Measurements from ENCODE around the gene CAMTA2. TPM values are rescaled to one million over a fixed set of nuclear protein-coding genes. Genes with fewer than 3 reads are reported as not detected.

CAMTA2 gene
- total and polyA plus RNA-seq, 9 of the 15 experiments (the other 6 are each of a cell fraction or from before 2014, with no cell fraction given) = 0.24 to 25.1 (median 6.3) TPM

DNA sequence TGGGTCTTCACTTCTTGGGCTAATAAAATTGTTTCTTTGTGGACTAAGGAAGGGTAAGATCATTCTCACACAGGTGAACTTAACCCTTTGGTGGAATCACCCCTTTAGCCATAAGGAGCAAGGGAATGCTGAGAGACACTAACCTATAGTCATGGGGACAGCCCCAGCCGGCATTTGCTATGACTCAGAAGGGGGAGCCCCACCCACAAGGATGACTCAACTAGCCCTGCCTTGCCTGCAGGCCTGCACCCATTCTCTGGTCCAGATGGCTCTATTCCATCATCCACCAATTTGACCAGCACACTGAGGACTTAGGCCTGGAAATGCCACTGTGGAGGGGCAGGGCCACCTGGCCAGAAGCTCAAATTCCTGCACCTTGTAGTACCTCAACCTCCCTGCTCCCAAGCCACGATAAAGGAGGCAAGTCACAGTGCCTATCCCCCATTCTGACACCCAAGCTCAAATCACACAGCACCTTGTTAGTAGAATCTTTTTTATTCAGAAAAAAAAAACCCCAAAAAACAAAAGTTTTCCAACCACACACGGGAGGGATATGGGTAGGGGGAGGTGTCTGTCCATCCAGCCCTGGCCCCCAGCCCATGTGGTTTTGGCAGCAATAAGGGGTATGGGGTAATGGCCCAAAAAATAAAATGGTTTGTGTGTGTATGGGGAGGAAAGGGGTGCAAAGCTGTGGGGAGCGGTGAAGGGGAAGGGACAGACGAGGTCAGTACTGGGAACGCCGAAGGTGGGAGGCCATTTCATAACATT, 42.1 kb downstream of the CAMTA2 start (continued):
- no peak for TF ChIP-seq ZNF445 (CRISPR knock-in tag; IDR thresholded peaks at IDR 0.05; ENCODE audit: low read depth)
- TF ChIP-seq RBM15 (IDR thresholded peaks at IDR 0.05; ENCODE audit: insufficient read depth, low read length) = no peak
- no peak for TF ChIP-seq TCF3 (CRISPR knock-in tag; IDR thresholded peaks at IDR 0.05)
- TF ChIP-seq, protein P1, sequence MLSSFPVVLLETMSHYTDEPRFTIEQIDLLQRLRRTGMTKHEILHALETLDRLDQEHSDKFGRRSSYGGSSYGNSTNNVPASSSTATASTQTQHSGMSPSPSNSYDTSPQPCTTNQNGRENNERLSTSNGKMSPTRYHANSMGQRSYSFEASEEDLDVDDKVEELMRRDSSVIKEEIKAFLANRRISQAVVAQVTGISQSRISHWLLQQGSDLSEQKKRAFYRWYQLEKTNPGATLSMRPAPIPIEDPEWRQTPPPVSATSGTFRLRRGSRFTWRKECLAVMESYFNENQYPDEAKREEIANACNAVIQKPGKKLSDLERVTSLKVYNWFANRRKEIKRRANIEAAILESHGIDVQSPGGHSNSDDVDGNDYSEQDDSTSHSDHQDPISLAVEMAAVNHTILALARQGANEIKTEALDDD (IDR thresholded peaks at IDR 0.05) = peak; percentile 59
- peak; percentile 67 for TF ChIP-seq CCNT2 (IDR thresholded peaks at IDR 0.05; ENCODE audit: borderline replicate concordance, extremely low read depth, insufficient read length, low read depth, low read length)
- TF ChIP-seq, protein P2, sequence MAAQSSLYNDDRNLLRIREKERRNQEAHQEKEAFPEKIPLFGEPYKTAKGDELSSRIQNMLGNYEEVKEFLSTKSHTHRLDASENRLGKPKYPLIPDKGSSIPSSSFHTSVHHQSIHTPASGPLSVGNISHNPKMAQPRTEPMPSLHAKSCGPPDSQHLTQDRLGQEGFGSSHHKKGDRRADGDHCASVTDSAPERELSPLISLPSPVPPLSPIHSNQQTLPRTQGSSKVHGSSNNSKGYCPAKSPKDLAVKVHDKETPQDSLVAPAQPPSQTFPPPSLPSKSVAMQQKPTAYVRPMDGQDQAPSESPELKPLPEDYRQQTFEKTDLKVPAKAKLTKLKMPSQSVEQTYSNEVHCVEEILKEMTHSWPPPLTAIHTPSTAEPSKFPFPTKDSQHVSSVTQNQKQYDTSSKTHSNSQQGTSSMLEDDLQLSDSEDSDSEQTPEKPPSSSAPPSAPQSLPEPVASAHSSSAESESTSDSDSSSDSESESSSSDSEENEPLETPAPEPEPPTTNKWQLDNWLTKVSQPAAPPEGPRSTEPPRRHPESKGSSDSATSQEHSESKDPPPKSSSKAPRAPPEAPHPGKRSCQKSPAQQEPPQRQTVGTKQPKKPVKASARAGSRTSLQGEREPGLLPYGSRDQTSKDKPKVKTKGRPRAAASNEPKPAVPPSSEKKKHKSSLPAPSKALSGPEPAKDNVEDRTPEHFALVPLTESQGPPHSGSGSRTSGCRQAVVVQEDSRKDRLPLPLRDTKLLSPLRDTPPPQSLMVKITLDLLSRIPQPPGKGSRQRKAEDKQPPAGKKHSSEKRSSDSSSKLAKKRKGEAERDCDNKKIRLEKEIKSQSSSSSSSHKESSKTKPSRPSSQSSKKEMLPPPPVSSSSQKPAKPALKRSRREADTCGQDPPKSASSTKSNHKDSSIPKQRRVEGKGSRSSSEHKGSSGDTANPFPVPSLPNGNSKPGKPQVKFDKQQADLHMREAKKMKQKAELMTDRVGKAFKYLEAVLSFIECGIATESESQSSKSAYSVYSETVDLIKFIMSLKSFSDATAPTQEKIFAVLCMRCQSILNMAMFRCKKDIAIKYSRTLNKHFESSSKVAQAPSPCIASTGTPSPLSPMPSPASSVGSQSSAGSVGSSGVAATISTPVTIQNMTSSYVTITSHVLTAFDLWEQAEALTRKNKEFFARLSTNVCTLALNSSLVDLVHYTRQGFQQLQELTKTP (IDR thresholded peaks at IDR 0.05; ENCODE audit: low read depth in 1 of 2, partially characterized antibody in 2 of 2) = peak in 1 of 2 experiments; percentile 24
- TF ChIP-seq ZBED1 (IDR thresholded peaks at IDR 0.05) = peak; percentile 47; the same call in 1 of the 2 replicates
- TF ChIP-seq TRIM24 (IDR thresholded peaks at IDR 0.05) = no peak
- no peak for TF ChIP-seq NR3C1 (CRISPR knock-in tag; IDR thresholded peaks at IDR 0.05)
- TF ChIP-seq JUN (IDR thresholded peaks at IDR 0.05; ENCODE audit: borderline replicate concordance, low read depth, low read length) = peak; percentile 93
- TF ChIP-seq JUN (CRISPR knock-in tag; IDR thresholded peaks at IDR 0.05; ENCODE audit: borderline replicate concordance) = no peak
- no peak for TF ChIP-seq HNRNPL (IDR thresholded peaks at IDR 0.05; ENCODE audit: low read depth, low read length)
- TF ChIP-seq RCOR1 (IDR thresholded peaks at IDR 0.05; ENCODE audit: borderline replicate concordance in 1 of 2, low read depth in 2 of 2, low read length in 2 of 2) = peak in 1 of 2 experiments; percentile 52; a peak in 1 of 4 replicates
- TF ChIP-seq, protein P3, sequence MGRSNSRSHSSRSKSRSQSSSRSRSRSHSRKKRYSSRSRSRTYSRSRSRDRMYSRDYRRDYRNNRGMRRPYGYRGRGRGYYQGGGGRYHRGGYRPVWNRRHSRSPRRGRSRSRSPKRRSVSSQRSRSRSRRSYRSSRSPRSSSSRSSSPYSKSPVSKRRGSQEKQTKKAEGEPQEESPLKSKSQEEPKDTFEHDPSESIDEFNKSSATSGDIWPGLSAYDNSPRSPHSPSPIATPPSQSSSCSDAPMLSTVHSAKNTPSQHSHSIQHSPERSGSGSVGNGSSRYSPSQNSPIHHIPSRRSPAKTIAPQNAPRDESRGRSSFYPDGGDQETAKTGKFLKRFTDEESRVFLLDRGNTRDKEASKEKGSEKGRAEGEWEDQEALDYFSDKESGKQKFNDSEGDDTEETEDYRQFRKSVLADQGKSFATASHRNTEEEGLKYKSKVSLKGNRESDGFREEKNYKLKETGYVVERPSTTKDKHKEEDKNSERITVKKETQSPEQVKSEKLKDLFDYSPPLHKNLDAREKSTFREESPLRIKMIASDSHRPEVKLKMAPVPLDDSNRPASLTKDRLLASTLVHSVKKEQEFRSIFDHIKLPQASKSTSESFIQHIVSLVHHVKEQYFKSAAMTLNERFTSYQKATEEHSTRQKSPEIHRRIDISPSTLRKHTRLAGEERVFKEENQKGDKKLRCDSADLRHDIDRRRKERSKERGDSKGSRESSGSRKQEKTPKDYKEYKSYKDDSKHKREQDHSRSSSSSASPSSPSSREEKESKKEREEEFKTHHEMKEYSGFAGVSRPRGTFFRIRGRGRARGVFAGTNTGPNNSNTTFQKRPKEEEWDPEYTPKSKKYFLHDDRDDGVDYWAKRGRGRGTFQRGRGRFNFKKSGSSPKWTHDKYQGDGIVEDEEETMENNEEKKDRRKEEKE (IDR thresholded peaks at IDR 0.05; ENCODE audit: borderline replicate concordance in 1 of 2, control insufficient read depth in 1 of 2, low read depth in 2 of 2, low read length in 1 of 2) = no peak
- peak; percentile 23; the same call in 1 of the 2 replicates for TF ChIP-seq MAFK (IDR thresholded peaks at IDR 0.05; ENCODE audit: low read length)
- TF ChIP-seq POLR2B (IDR thresholded peaks at IDR 0.05; ENCODE audit: low read depth, partially characterized antibody) = peak; percentile 26
- no peak for TF ChIP-seq GATAD2A (IDR thresholded peaks at IDR 0.05)
- TF ChIP-seq SMARCE1 (IDR thresholded peaks at IDR 0.05) = peak; percentile 60
- no peak for TF ChIP-seq ZNF444 (CRISPR knock-in tag; IDR thresholded peaks at IDR 0.05)
- no peak for TF ChIP-seq IFI16 (CRISPR knock-in tag; IDR thresholded peaks at IDR 0.05)
- peak; percentile 63; the same call in 1 of the 2 replicates for TF ChIP-seq ARID1B (IDR thresholded peaks at IDR 0.05)
